HPDE6-E6E7 (cell line): ENCODE measurements around the gene CDH23.

ENCODE experiments used
- DNase-seq: peaks from one replicate; pipeline ENCODE4 v3.0.0; 2011; ENCODE audit warnings: missing footprints; ENCODE audit errors: extremely low spot score

The CDH23 gene

GRCh38 chr10:71562904-71563303 is 166.2 kb downstream of the CDH23 start:
- DNase-seq, result no peak

GRCh38 chr10:71564194-71564820 is 167.6 kb downstream of the CDH23 start:
- no peak for DNase-seq

GRCh38 chr10:71565284-71566000 is 168.7 kb downstream of the CDH23 start:
- DNase-seq, result no peak

GRCh38 chr10:71567006-71567405 is 170.3 kb downstream of the CDH23 start:
- no peak for DNase-seq

GRCh38 chr10:71568896-71569492 is 172.3 kb downstream of the CDH23 start:
- no peak for DNase-seq

GRCh38 chr10:71569775-71570588 is 173.3 kb downstream of the CDH23 start:
- peak; percentile 40 for DNase-seq

- DNase-seq, result no peak
Measured at GRCh38 chr10:71571460-71572175, 174.9 kb downstream of the CDH23 start.

- DNase-seq, result no peak
Measured at GRCh38 chr10:71572962-71573361, 176.2 kb downstream of the CDH23 start.

GRCh38 chr10:71573562-71574518 is 177.1 kb downstream of the CDH23 start:
- no peak for DNase-seq

GRCh38 chr10:71575451-71575850 is 178.7 kb downstream of the CDH23 start:
- no peak for DNase-seq

- DNase-seq, result no peak
Measured at GRCh38 chr10:71575934-71576801, 179.4 kb downstream of the CDH23 start.

GRCh38 chr10:71576842-71577241 is 180.1 kb downstream of the CDH23 start:
- DNase-seq, result no peak

- DNase-seq, result no peak
Measured at GRCh38 chr10:71577345-71577744, 180.6 kb downstream of the CDH23 start.

- no peak for DNase-seq
Measured at GRCh38 chr10:71578069-71578468, 181.3 kb downstream of the CDH23 start.

GRCh38 chr10:71579668-71580067 is 182.9 kb downstream of the CDH23 start:
- DNase-seq, result no peak

GRCh38 chr10:71580415-71580814 is 183.7 kb downstream of the CDH23 start:
- no peak for DNase-seq

- no peak for DNase-seq
Measured at GRCh38 chr10:71580926-71581325, 184.2 kb downstream of the CDH23 start.

GRCh38 chr10:71581376-71581775 is 184.7 kb downstream of the CDH23 start:
- DNase-seq, result no peak

- no peak for DNase-seq
Measured at GRCh38 chr10:71582019-71582418, 185.3 kb downstream of the CDH23 start.
